ENCODE measurements around the gene KCNQ4. TPM values are rescaled to one million over a fixed set of nuclear protein-coding genes. Genes with fewer than 3 reads are reported as not detected.

KCNQ4 gene
- total and polyA plus RNA-seq, 2 donors (not counting 3 experiments of a cell fraction or from before 2014, with no cell fraction given) = 0.06 to 0.07 TPM

GRCh38 chr1:40758578-40759343, 24.8 kb upstream of the KCNQ4 start:
- no peak for FAIRE-seq
- POLR2A ChIA-PET = no interaction called here
- no TSS peak for BruUV-seq (replicated peaks)

More at GRCh38 chr1:40758578-40759343, 24.8 kb upstream of the KCNQ4 start:
- dilution Hi-C loops (cut with MboI; ENCODE audit: extremely low pct_ligation_motif_present, low sequenced_read_pairs) = no loop called here
- Histone ChIP-seq H3K9me1 (replicated peaks; ENCODE audit: control insufficient read depth, extremely low read depth, insufficient read depth, low read length) (no peaks in the 10 kb centered on the region), H4K20me1 (replicated peaks; ENCODE audit: control insufficient read depth, extremely low read depth, insufficient read depth, low read length) (no peaks in the 10 kb centered on the region), H3K36me3 (ENCODE audit: control insufficient read depth in 2 of 2, extremely low read depth in 1 of 2, insufficient read depth in 2 of 2, low read length in 2 of 2) (peaks cover 0 to 27% of the 10 kb centered on the region in 2 experiments), H3K27me3 (ENCODE audit: control insufficient read depth in 2 of 2, insufficient read depth in 2 of 2, low read length in 2 of 2) (no peaks in the 10 kb centered on the region), H3K4me3 (replicated peaks in 1 of 3; ENCODE audit: insufficient read depth in 1 of 3, low read depth in 1 of 3, low read length in 3 of 3) (no peak overlapping the region), H3K4me1 (ENCODE audit: control insufficient read depth, extremely low read depth, insufficient read depth, low read length) (no peaks in the 10 kb centered on the region), H3K4me2 (ENCODE audit: insufficient read depth, low read length) (no peak overlapping the region), H3K9ac (replicated peaks; ENCODE audit: extremely low read depth, insufficient read depth, low read length) (no peak overlapping the region), H3K79me2 (ENCODE audit: control insufficient read depth, insufficient read depth, low read length) (no peaks in the 10 kb centered on the region), H3K9me3 (replicated peaks; ENCODE audit: control insufficient read depth, insufficient read depth, low read length) (no peaks in the 10 kb centered on the region), H3K27ac (ENCODE audit: insufficient read depth, low read depth, low read length) (no peak overlapping the region), H2AFZ (ENCODE audit: low read depth, low read length) (no peak overlapping the region)
- intact Hi-C loops (cut with micrococcal nuclease) = no loop called here
- no peak for TF ChIP-seq POLR2AphosphoS5 (IDR thresholded peaks at IDR 0.05; ENCODE audit: insufficient read depth, low read depth, low read length)
- no peak for TF ChIP-seq MYC (IDR thresholded peaks at IDR 0.05; ENCODE audit: low read depth, low read length)
- no peak for TF ChIP-seq EZH2 (IDR thresholded peaks at IDR 0.05; ENCODE audit: borderline replicate concordance, low read depth, low read length, severe bottlenecking)
- TF ChIP-seq CTCF (IDR thresholded peaks at IDR 0.05; ENCODE audit: extremely low read depth in 1 of 2, insufficient read depth in 1 of 2, low read depth in 1 of 2, low read length in 2 of 2) = no peak
- no peak for TF ChIP-seq JUN (IDR thresholded peaks at IDR 0.05; ENCODE audit: borderline replicate concordance, insufficient read depth, insufficient read length, low read depth)
- no peak for TF ChIP-seq FOS (IDR thresholded peaks at IDR 0.05; ENCODE audit: borderline replicate concordance, insufficient read depth, low read length)
- no peak for TF ChIP-seq MAX (IDR thresholded peaks at IDR 0.05; ENCODE audit: insufficient read depth, insufficient read length)
- no peak for TF ChIP-seq GATA2 (IDR thresholded peaks at IDR 0.05; ENCODE audit: insufficient read depth, insufficient read length, low read depth, low read length)
- TF ChIP-seq POLR2A (IDR thresholded peaks at IDR 0.05; ENCODE audit: low read depth, low read length) = no peak
- no peak for DNase-seq (ENCODE audit: low read depth, low spot score)
- CTCF ChIA-PET = interaction anchor here (1.0 to 1.4 kb wide), 2 partner anchors 16 to 90 kb away, joined by 3 to 4 read pairs; no protein-coding TSS in a partner anchor
